IMR-90 (cell line): ENCODE measurements around the gene WIPI1. TPM values are rescaled to one million over a fixed set of nuclear protein-coding genes. Genes with fewer than 3 reads are reported as not detected.

Experiments
- ATAC-seq: fragments of 200-7000 bp; cut with Tn5 transposase; 2 replicates; pipeline ENCODE4 v1.9.1; 2020; ENCODE audit warnings: low read depth, mild to moderate bottlenecking, moderate library complexity
- BruUV-seq: library from RNA; stranded (reverse); fragments of 400-500 nt; replicated peaks from 2 replicates; lab custom pipeline; 2021; lab: Mats Ljungman, UMichigan
- CTCF ChIA-PET: fragments of 300-600 bp; formaldehyde crosslinking; extraction: SDS; loops from one replicate; lab custom pipeline; 2021; ENCODE audit warnings: antibody characterized with exemption; lab: Yijun Ruan, JAX
- POLR2A ChIA-PET: fragments of 300-600 bp; sonication (Branson Sonifier 250); formaldehyde crosslinking; loops from one replicate; lab custom pipeline; 2022; ENCODE audit warnings: antibody characterized with exemption; ENCODE audit not compliant: unreplicated experiment; lab: Charles Lee
- DNase-seq: peaks from one replicate; pipeline ENCODE4 v3.0.0; 2013
- H2AFZ ChIP-seq: replicated peaks from 2 replicates; pipeline ENCODE3; 2013; ENCODE audit warnings: low read length, mild to moderate bottlenecking; ENCODE audit not compliant: poor library complexity
- H2AK5ac ChIP-seq: 2 replicates; pipeline ENCODE4 v1.6.1; 2013; ENCODE audit warnings: low read depth, low read length, inconsistent platforms
- H2AK9ac ChIP-seq: replicated peaks from 2 replicates; pipeline ENCODE3; 2013; ENCODE audit warnings: mild to moderate bottlenecking, low read depth, low read length, moderate library complexity; ENCODE audit not compliant: poor library complexity
- H2BK120ac ChIP-seq: 2 replicates; pipeline ENCODE4 v1.6.1; 2013; ENCODE audit warnings: low read depth, low read length, inconsistent platforms
- H2BK15ac ChIP-seq: 3 replicates; pipeline ENCODE4 v1.6.1; 2013; ENCODE audit warnings: low read depth, low read length, inconsistent platforms
- H2BK20ac ChIP-seq: 2 replicates; pipeline ENCODE4 v1.6.1; 2013; ENCODE audit warnings: low read depth, mild to moderate bottlenecking, inconsistent platforms, low read length, moderate library complexity
- H2BK5ac ChIP-seq: 2 replicates; pipeline ENCODE4 v1.6.1; 2013; ENCODE audit warnings: mild to moderate bottlenecking, low read depth, low read length, inconsistent platforms; ENCODE audit not compliant: poor library complexity, severe bottlenecking
- H3K14ac ChIP-seq: replicated peaks from 2 replicates; pipeline ENCODE4 v1.6.1; 2013; ENCODE audit warnings: low read depth, low read length, inconsistent platforms
- H3K18ac ChIP-seq: 2 replicates; pipeline ENCODE4 v1.6.1; 2013; ENCODE audit warnings: low read depth, low read length, control low read depth
- H3K23ac ChIP-seq: 2 replicates; pipeline ENCODE4 v1.6.1; 2013; ENCODE audit warnings: low read depth, low read length, inconsistent platforms
- H3K27ac ChIP-seq: 2 replicates; pipeline ENCODE4 v1.5.1; 2013; ENCODE audit warnings: mild to moderate bottlenecking, control low read depth, low read length; ENCODE audit not compliant: insufficient read depth
- H3K27me3 ChIP-seq: 2 replicates; pipeline ENCODE4 v1.6.1; 2013; ENCODE audit warnings: low read length; ENCODE audit not compliant: control insufficient read depth, insufficient read depth
- H3K36me3 ChIP-seq: 2 replicates; pipeline ENCODE4 v1.6.1; 2013; ENCODE audit warnings: low read length, mixed read lengths; ENCODE audit not compliant: control insufficient read depth, insufficient read depth
- H3K4ac ChIP-seq: 2 replicates; pipeline ENCODE4 v1.6.1; 2013; ENCODE audit warnings: low read depth, low read length, inconsistent platforms
- H3K4me1 ChIP-seq: 2 replicates; pipeline ENCODE4 v1.6.1; 2013; ENCODE audit warnings: low read length, mixed read lengths; ENCODE audit not compliant: control insufficient read depth, insufficient read depth
- H3K4me2 ChIP-seq: 2 replicates; pipeline ENCODE4 v1.6.1; 2013; ENCODE audit warnings: low read depth, mild to moderate bottlenecking, control low read depth, low read length, moderate library complexity
- H3K4me3 ChIP-seq: 2 replicates; pipeline ENCODE4 v1.5.1; 2013; ENCODE audit warnings: low read depth, mild to moderate bottlenecking, control low read depth, low read length, moderate library complexity; ENCODE audit not compliant: insufficient read depth
- H3K56ac ChIP-seq: 2 replicates; pipeline ENCODE4 v1.6.1; 2013; ENCODE audit warnings: low read length, inconsistent platforms; ENCODE audit not compliant: insufficient read depth; ENCODE audit errors: extremely low read depth
- H3K79me1 ChIP-seq, 2 experiments: 2 replicates each; pipeline ENCODE4 v1.6.1; 2013; ENCODE audit warnings: low read length in 2 of 2, inconsistent platforms in 1 of 2, low read depth in 1 of 2
- H3K9ac ChIP-seq: 2 replicates; pipeline ENCODE4 v1.6.1; 2013; ENCODE audit warnings: low read depth, low read length, control low read depth
- H3K9me1 ChIP-seq: 2 replicates; pipeline ENCODE4 v1.6.1; 2013; ENCODE audit warnings: low read length, inconsistent platforms; ENCODE audit not compliant: insufficient read depth
- H3K9me3 ChIP-seq: 2 replicates; pipeline ENCODE4 v1.6.1; 2013; ENCODE audit warnings: low read length; ENCODE audit not compliant: control insufficient read depth, insufficient read depth
- H4K20me1 ChIP-seq: 2 replicates; pipeline ENCODE4 v1.6.1; 2013; ENCODE audit warnings: low read length, inconsistent platforms; ENCODE audit not compliant: insufficient read depth
- H4K5ac ChIP-seq: 2 replicates; pipeline ENCODE4 v1.6.1; 2013; ENCODE audit warnings: mild to moderate bottlenecking, low read depth, low read length, control low read depth
- H4K8ac ChIP-seq, 2 experiments: 2 replicates each; pipeline ENCODE4 v1.6.1; 2013; ENCODE audit warnings: low read depth in 2 of 2, low read length in 2 of 2, control low read depth in 1 of 2, inconsistent platforms in 1 of 2
- H4K91ac ChIP-seq: 2 replicates; pipeline ENCODE4 v1.6.1; 2013; ENCODE audit warnings: low read depth, low read length, inconsistent platforms; ENCODE audit not compliant: insufficient read depth
- BHLHE40 ChIP-seq: fragments of 150-350 bp; IDR thresholded peaks from 2 replicates; pipeline ENCODE4 v1.6.1; 2016; ENCODE audit warnings: mild to moderate bottlenecking, low read depth, low read length
- CEBPB ChIP-seq: IDR thresholded peaks from 2 replicates; pipeline ENCODE4 v1.6.1; 2012; ENCODE audit warnings: low read depth, low read length, improper control_type of control experiment
- CHD1 ChIP-seq: IDR thresholded peaks from 2 replicates; pipeline ENCODE4 v1.6.1; 2012; ENCODE audit warnings: low read depth, low read length, improper control_type of control experiment
- FOS ChIP-seq: fragments of 150-350 bp; IDR thresholded peaks from 2 replicates; pipeline ENCODE4 v1.6.1; 2016; ENCODE audit warnings: low read depth, low read length
- MAFK ChIP-seq: IDR thresholded peaks from 2 replicates; pipeline ENCODE4 v1.6.1; 2012; ENCODE audit warnings: low read depth, low read length, improper control_type of control experiment
- MAZ ChIP-seq: IDR thresholded peaks from 2 replicates; pipeline ENCODE4 v1.6.1; 2012; ENCODE audit warnings: low read depth, mild to moderate bottlenecking, low read length, improper control_type of control experiment, moderate library complexity, borderline replicate concordance
- MXI1 ChIP-seq: IDR thresholded peaks from 2 replicates; pipeline ENCODE4 v1.6.1; 2012; ENCODE audit warnings: low read depth, mild to moderate bottlenecking, low read length, moderate library complexity, borderline replicate concordance
- NFE2L2 ChIP-seq: fragments of 150-350 bp; IDR thresholded peaks from 2 replicates; pipeline ENCODE4 v1.6.1; 2016; ENCODE audit warnings: low read depth, mild to moderate bottlenecking, low read length
- POLR2A ChIP-seq: IDR thresholded peaks from 2 replicates; pipeline ENCODE4 v1.6.1; 2012; ENCODE audit warnings: mild to moderate bottlenecking, low read depth, low read length
- RAD21 ChIP-seq: IDR thresholded peaks from 2 replicates; pipeline ENCODE4 v1.6.1; 2012; ENCODE audit warnings: low read length, improper control_type of control experiment
- RCOR1 ChIP-seq: IDR thresholded peaks from 2 replicates; pipeline ENCODE4 v1.6.1; 2012; ENCODE audit warnings: mild to moderate bottlenecking, low read length, improper control_type of control experiment; ENCODE audit not compliant: insufficient replicate concordance
- RFX5 ChIP-seq: IDR thresholded peaks from 2 replicates; pipeline ENCODE4 v1.8.0; 2012; ENCODE audit warnings: low read depth, mild to moderate bottlenecking, low read length, moderate library complexity
- SMC3 ChIP-seq: fragments of 150-350 bp; IDR thresholded peaks from 2 replicates; pipeline ENCODE4 v1.6.1; 2016; ENCODE audit warnings: low read depth, mild to moderate bottlenecking, antibody characterized with exemption, low read length, moderate library complexity
- WGBS, 2 experiments: methylation state at CpG; one replicate each; pipeline versions ENCODE4 v1.1.5 to v1.1.7; 2013; ENCODE audit warnings: missing lambda C conversion rate in 2 of 2; ENCODE audit not compliant: insufficient read length in 1 of 2; ENCODE audit errors: extremely low coverage in 2 of 2; 5-methylcytosine and 5-hydroxymethylcytosine counted together
- dilution Hi-C: fragments of 300-500 bp; cut with HindIII; formaldehyde crosslinking; loops from one replicate; pipeline ENCODE4 v1.14.3; 2018; ENCODE audit warnings: low sequenced_read_pairs; ENCODE audit not compliant: unreplicated experiment
- in situ Hi-C: fragments of 300-500 bp; cut with MboI; formaldehyde crosslinking; loops from 3 replicates; pipeline ENCODE4 v1.14.3; 2019; ENCODE audit warnings: low sequenced_read_pairs, inconsistent platforms, mixed read lengths
- intact Hi-C: fragments of 100-400 bp; cut with micrococcal nuclease; formaldehyde crosslinking; loops from 2 replicates; pipeline ENCODE4 v1.10.0; 2022
- polyA plus RNA-seq, 3 experiments: library from polyadenylated mRNA; depleted of rRNA; stranded (reverse); fragments of >200 nt; gene quantifications; 2 replicates each; pipeline ENCODE4 v1.2.3, GENCODE V29; 2012; ENCODE audit warnings: low replicate concordance in 1 of 3
- total RNA-seq: library from RNA; depleted of rRNA; stranded (reverse); fragments of >200 nt; gene quantifications from 2 replicates; pipeline ENCODE4 v1.2.3, GENCODE V29; 2012
- TF ChIP-seq, protein P1 (sequence below): fragments of 150-350 bp; IDR thresholded peaks from 2 replicates; pipeline ENCODE4 v1.6.1; 2017; ENCODE audit warnings: mild to moderate bottlenecking, antibody characterized with exemption, low read length, low read depth
- TF ChIP-seq, protein P2 (sequence below): conservative IDR thresholded peaks from 2 replicates; pipeline ENCODE4 v1.5.1; 2012; ENCODE audit warnings: mild to moderate bottlenecking, low read depth, low read length, improper control_type of control experiment
- TF ChIP-seq, protein P3 (sequence below): fragments of 150-350 bp; IDR thresholded peaks from 2 replicates; pipeline ENCODE4 v1.6.1; 2016; ENCODE audit warnings: low read depth, mild to moderate bottlenecking, low read length, moderate library complexity, borderline replicate concordance

Gene WIPI1
- total and polyA plus RNA-seq, 2 of the 4 experiments (the other 2 are of a cell fraction), result 78.6 to 129 TPM

DNA sequence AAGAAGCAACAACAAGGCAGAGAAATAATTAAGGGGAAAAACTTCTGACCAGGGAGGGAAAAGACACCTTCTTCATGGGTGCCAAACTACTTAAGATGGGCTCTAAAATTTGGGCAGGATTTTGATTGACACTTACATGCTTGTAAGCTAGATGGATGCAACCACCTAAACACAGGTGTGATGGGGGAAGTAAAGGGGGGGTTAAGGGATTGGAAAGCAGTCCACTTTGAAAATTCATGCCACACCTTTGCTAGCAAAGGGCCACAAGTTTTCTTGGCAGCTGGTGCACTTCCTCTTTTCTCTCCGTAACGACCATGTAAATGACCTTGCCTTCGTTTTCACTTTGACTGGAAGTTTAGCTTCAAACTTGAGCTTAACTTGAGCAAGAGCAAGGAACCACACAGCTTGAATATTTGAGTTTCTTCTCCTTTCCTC is 40.6 kb upstream of the WIPI1 start:
- no peak overlapping the region for H4K5ac ChIP-seq
- no peak overlapping the region for H3K4me2 ChIP-seq
- CTCF ChIA-PET, result interaction anchor here (0.6 kb wide), 1 partner anchor 474 kb away, joined by 3 read pairs; no protein-coding TSS in a partner anchor
- H3K23ac ChIP-seq, result no peak overlapping the region
- no peaks in the 10 kb centered on the region for H3K4me1 ChIP-seq
- in situ Hi-C loops (no loop called here), dilution Hi-C loops (no loop called here), intact Hi-C loops (no loop called here)
- H3K9me1 ChIP-seq, result no peaks in the 10 kb centered on the region
- no peak overlapping the region for H4K8ac ChIP-seq
- no CpG with 5 or more reads among the region's 3 CpGs for WGBS, 2 experiments
- H2BK15ac ChIP-seq, result no peak overlapping the region
- H2AK9ac ChIP-seq, result no peak overlapping the region
- H2AK5ac ChIP-seq, result no peak overlapping the region
- no peak overlapping the region for H3K14ac ChIP-seq
- H3K27ac ChIP-seq, result no peak overlapping the region
- no peak overlapping the region for H2BK20ac ChIP-seq
- no peak overlapping the region for H3K18ac ChIP-seq
- H2BK120ac ChIP-seq, result no peak overlapping the region
- H3K79me1 ChIP-seq, result no peaks in the 10 kb centered on the region
- POLR2A ChIA-PET, result no interaction called here
- no peaks in the 10 kb centered on the region for H3K36me3 ChIP-seq
- H3K56ac ChIP-seq, result no peak overlapping the region
- H3K4ac ChIP-seq, result no peak overlapping the region
- H4K20me1 ChIP-seq, result no peaks in the 10 kb centered on the region
- no peak for ATAC-seq
- H2AFZ ChIP-seq, result no peak overlapping the region
- H3K4me3 ChIP-seq, result no peak overlapping the region
- BruUV-seq, result no TSS peak
- no peak overlapping the region for H2BK5ac ChIP-seq
- H3K9ac ChIP-seq, result no peak overlapping the region
- H3K27me3 ChIP-seq, result peaks cover 17% of the 10 kb centered on the region
- DNase-seq, result no peak
- TF ChIP-seq RCOR1 (no peak), CEBPB (no peak), NFE2L2 (no peak), MXI1 (no peak), MAFK (no peak), BHLHE40 (no peak), MAZ (no peak), RFX5 (no peak), SMC3 (no peak), POLR2A (no peak), CHD1 (no peak), FOS (no peak), RAD21 (no peak)
- TF ChIP-seq, protein P1, sequence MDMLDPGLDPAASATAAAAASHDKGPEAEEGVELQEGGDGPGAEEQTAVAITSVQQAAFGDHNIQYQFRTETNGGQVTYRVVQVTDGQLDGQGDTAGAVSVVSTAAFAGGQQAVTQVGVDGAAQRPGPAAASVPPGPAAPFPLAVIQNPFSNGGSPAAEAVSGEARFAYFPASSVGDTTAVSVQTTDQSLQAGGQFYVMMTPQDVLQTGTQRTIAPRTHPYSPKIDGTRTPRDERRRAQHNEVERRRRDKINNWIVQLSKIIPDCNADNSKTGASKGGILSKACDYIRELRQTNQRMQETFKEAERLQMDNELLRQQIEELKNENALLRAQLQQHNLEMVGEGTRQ, result no peak
- TF ChIP-seq, protein P2, sequence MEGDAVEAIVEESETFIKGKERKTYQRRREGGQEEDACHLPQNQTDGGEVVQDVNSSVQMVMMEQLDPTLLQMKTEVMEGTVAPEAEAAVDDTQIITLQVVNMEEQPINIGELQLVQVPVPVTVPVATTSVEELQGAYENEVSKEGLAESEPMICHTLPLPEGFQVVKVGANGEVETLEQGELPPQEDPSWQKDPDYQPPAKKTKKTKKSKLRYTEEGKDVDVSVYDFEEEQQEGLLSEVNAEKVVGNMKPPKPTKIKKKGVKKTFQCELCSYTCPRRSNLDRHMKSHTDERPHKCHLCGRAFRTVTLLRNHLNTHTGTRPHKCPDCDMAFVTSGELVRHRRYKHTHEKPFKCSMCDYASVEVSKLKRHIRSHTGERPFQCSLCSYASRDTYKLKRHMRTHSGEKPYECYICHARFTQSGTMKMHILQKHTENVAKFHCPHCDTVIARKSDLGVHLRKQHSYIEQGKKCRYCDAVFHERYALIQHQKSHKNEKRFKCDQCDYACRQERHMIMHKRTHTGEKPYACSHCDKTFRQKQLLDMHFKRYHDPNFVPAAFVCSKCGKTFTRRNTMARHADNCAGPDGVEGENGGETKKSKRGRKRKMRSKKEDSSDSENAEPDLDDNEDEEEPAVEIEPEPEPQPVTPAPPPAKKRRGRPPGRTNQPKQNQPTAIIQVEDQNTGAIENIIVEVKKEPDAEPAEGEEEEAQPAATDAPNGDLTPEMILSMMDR, result no peak
- TF ChIP-seq, protein P3, sequence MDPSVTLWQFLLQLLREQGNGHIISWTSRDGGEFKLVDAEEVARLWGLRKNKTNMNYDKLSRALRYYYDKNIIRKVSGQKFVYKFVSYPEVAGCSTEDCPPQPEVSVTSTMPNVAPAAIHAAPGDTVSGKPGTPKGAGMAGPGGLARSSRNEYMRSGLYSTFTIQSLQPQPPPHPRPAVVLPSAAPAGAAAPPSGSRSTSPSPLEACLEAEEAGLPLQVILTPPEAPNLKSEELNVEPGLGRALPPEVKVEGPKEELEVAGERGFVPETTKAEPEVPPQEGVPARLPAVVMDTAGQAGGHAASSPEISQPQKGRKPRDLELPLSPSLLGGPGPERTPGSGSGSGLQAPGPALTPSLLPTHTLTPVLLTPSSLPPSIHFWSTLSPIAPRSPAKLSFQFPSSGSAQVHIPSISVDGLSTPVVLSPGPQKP, result no peak
- no peaks in the 10 kb centered on the region for H3K9me3 ChIP-seq
- H4K91ac ChIP-seq, result no peak overlapping the region
